ENCODE results near the gene CCT3.

DNA sequence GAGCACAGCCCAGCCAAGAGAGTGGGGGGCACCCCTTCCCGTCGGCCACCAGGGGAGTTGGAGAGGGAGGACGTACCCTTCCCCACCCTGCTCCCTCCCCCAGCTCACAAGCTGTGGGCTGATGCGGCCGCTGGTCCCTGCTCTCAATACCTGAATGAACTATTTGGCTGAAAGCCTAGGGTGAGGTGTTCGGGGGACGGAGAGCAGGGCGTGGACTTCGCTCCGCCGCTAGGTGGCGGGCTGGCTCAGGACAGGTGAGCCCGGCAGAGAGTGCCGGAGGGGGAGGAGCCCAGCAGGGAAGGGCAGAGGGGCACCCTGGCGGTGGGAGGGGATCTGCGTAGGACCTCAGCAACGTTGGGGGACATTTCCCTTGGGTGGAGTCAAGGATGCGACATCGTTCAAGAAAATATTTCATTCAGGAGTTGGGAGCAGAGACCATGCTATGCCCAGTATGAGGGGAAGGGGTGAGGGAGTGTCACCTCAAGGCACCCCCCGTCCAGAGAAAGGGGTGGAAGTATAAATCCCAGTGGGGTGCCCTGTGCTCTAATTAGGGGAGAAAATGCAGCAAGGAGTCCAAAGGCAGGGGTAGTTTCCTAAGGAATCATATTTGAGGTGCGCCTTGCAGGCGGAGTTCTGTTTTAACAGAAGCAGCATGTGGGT, 18.9 kb upstream of the CCT3 start:
- TF ChIP-seq, protein P1, sequence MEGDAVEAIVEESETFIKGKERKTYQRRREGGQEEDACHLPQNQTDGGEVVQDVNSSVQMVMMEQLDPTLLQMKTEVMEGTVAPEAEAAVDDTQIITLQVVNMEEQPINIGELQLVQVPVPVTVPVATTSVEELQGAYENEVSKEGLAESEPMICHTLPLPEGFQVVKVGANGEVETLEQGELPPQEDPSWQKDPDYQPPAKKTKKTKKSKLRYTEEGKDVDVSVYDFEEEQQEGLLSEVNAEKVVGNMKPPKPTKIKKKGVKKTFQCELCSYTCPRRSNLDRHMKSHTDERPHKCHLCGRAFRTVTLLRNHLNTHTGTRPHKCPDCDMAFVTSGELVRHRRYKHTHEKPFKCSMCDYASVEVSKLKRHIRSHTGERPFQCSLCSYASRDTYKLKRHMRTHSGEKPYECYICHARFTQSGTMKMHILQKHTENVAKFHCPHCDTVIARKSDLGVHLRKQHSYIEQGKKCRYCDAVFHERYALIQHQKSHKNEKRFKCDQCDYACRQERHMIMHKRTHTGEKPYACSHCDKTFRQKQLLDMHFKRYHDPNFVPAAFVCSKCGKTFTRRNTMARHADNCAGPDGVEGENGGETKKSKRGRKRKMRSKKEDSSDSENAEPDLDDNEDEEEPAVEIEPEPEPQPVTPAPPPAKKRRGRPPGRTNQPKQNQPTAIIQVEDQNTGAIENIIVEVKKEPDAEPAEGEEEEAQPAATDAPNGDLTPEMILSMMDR (IDR thresholded peaks at IDR 0.05) = peak; percentile 79 to 93 (median 85)
- TF ChIP-seq POLR2A (IDR thresholded peaks at IDR 0.05) = no peak

Measured in body of pancreas (tissue), 4 donors.